ENCODE data around the gene LCT. TPM values are rescaled to one million over a fixed set of nuclear protein-coding genes. Genes with fewer than 3 reads are reported as not detected.

LCT gene
- total RNA-seq = under 0.01 TPM in 1 of 2 replicates, not detected in the other

GRCh38 chr2:135836596-135837270 is at the start of gene LCT:
TSS of gene LCT (minus strand) at chr2:135837184. CDS start at chr2:135837169, 15 bp downstream.

DNA sequence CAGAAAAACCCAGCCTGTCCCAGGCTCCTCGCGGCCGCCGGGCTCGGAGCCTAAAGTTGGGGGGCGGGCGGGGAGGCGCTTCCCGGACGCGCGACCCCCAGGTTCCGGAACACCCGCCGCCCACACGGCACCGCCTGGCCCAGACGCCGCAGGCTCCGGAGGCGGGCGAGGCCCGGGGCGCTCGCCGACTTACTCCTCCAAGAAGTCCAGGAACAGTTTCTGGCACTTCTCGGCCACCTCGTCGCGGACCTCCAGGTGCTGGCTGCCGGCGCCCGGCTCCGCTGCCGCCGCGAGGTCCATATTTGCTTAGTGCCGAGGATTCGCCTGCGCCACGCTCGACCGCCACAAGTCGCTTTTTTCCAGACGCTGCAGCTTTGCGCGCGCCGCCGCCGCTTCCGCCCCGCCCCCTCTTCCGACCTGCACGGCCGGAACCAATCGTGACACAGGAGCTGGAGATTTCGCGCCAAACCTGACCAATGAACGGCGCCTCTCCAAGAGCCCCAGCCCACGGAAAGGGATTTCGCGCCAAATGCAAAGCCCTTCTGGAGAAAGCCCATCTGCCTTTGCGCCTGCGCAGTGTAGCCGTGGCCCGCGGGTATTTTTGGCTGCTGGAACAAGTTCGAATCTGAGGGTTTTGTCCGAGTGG is 39.2 kb upstream of the LCT start, which contains the start of gene MCM6:
TSS of gene MCM6 (minus strand) at position 378 of the 646 bp plus-strand sequence. CDS start at position 300, 78 bp downstream.

GRCh38 chr2:135741395-135742324 is 95.3 kb downstream of the LCT start, which contains the start of gene UBXN4:
TSS of gene UBXN4 (plus strand) at chr2:135741855. CDS start at chr2:135741930, 75 bp downstream.

Small RNAs within 50 kb of the gene (small RNA-seq; reads per million reads assigned to genes)
- not detected for gene RF00019

Other genes with a start within 250 kb of the LCT start
- gene UBXN4, start 95.3 kb downstream of the LCT start, total RNA-seq = 68.3 and 78.8 TPM in 2 replicates
- gene MCM6, start 39.3 kb upstream of the LCT start, total RNA-seq = 13.4 and 17.8 TPM in 2 replicates
- gene DARS1, start 148.4 kb upstream of the LCT start, total RNA-seq = 55.5 and 66.6 TPM in 2 replicates

All from vein endothelial cell (primary cell).